GM19193 (cell line): Measurements from ENCODE around the gene BSPH1.

ENCODE experiments used
- POLR2A ChIP-seq: IDR thresholded peaks from 4 replicates; pipeline ENCODE4 v1.6.1; 2011; ENCODE audit not compliant: insufficient read depth, insufficient read length; ENCODE audit errors: extremely low read depth

BSPH1 gene

DNA sequence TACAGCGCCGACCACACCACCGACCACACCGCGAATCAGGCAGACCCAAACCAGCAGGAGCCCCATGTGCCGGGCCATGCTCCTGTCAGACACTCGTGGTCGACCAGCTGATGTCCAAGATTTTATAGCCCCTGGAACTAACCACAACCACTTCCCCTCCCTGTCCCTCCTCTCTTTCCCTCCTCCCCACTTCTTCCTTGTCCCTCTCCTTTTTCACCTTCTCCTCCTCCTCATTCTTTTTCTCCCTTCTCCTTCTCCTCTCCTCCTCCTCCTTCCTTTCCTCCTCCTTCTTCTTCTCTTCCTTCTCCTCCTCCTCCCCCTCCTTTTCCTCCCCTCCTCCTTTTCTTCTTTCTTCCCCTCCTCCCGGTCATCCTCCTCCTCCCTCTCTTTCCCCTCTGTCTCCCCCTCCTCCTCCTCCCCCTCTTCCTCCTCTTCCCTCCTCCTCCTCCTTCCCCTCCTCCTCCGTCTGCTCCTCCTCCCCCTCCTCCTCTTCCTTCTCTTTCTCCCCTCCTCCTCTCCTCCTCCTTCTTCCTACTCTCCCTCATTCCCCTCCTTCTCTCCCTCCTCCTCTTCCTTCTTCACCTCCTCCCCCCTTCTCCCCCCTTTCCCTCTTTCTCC lies 670 bp downstream of the BSPH1 start:
- no peak for TF ChIP-seq POLR2A

DNA sequence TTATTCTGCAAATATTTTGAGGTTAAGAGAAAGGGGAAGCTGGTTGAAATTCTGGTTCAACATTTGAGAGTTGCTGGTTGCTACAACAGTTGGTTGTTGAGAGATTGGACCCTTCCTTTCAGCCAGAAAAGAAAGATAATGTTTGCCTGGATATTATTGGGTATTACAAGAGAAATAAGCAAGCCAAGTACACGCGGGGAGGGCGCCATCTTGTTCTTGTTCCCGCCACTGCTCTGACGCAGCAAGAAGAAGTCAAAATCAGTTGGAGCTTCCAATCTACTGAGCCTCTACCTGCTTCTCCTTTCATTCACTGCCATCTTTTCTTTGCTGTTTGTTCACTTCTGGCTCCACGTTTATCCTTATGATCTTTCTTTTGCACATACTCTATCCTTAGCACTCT lies 18.4 kb downstream of the BSPH1 start:
- no peak for TF ChIP-seq POLR2A
